H9 (cell line): ENCODE data around the gene NRGN. TPM values are rescaled to one million over a fixed set of nuclear protein-coding genes. Genes with fewer than 3 reads are reported as not detected.

Source experiments
- DNase-seq: peaks from one replicate; pipeline ENCODE4 v3.0.0-alpha.2; 2017
- H2AFZ ChIP-seq: one replicate; pipeline ENCODE4 v1.6.1; 2013; ENCODE audit warnings: mild to moderate bottlenecking, low read length, control low read depth, moderate library complexity
- H2AK5ac ChIP-seq: 2 replicates; pipeline ENCODE4 v1.6.1; 2013; ENCODE audit warnings: low read length, control low read depth, mixed read lengths; ENCODE audit not compliant: insufficient read length
- H2BK120ac ChIP-seq: one replicate; pipeline ENCODE4 v1.6.1; 2013; ENCODE audit warnings: low read depth, mild to moderate bottlenecking, low read length, control low read depth, inconsistent platforms; ENCODE audit not compliant: poor library complexity, severe bottlenecking
- H2BK12ac ChIP-seq: 2 replicates; pipeline ENCODE4 v1.6.1; 2013; ENCODE audit warnings: low read length, control low read depth, mixed read lengths, low read depth; ENCODE audit not compliant: insufficient read length
- H2BK15ac ChIP-seq: 2 replicates; pipeline ENCODE4 v1.6.1; 2013; ENCODE audit warnings: low read depth, low read length, control low read depth
- H2BK20ac ChIP-seq: one replicate; pipeline ENCODE4 v1.6.1; 2013; ENCODE audit warnings: low read depth, mild to moderate bottlenecking, low read length, control low read depth, inconsistent platforms; ENCODE audit not compliant: poor library complexity, severe bottlenecking
- H2BK5ac ChIP-seq: 2 replicates; pipeline ENCODE4 v1.6.1; 2013; ENCODE audit warnings: low read length, control low read depth, mixed read lengths; ENCODE audit not compliant: insufficient read length
- H3K14ac ChIP-seq: 2 replicates; pipeline ENCODE4 v1.6.1; 2013; ENCODE audit warnings: low read length, control low read depth; ENCODE audit not compliant: insufficient read depth
- H3K18ac ChIP-seq: 2 replicates; pipeline ENCODE4 v1.6.1; 2013; ENCODE audit warnings: low read depth, mild to moderate bottlenecking, mixed read lengths, low read length, control low read depth; ENCODE audit not compliant: insufficient read length
- H3K23ac ChIP-seq: 2 replicates; pipeline ENCODE4 v1.6.1; 2013; ENCODE audit warnings: low read length, control low read depth, mixed read lengths, low read depth; ENCODE audit not compliant: insufficient read length
- H3K23me2 ChIP-seq: 2 replicates; pipeline ENCODE4 v1.6.1; 2013; ENCODE audit warnings: low read depth, mild to moderate bottlenecking, mixed read lengths, low read length, control low read depth; ENCODE audit not compliant: insufficient read length, poor library complexity, severe bottlenecking
- H3K27ac ChIP-seq: 2 replicates; pipeline ENCODE4 v1.5.1; 2013; ENCODE audit warnings: low read length, control low read depth, mixed read lengths, low read depth; ENCODE audit not compliant: insufficient read length
- H3K27me3 ChIP-seq: 2 replicates; pipeline ENCODE4 v1.6.1; 2013; ENCODE audit warnings: low read length, control low read depth, inconsistent platforms; ENCODE audit not compliant: insufficient read depth
- H3K4ac ChIP-seq: 2 replicates; pipeline ENCODE4 v1.6.1; 2013; ENCODE audit warnings: low read depth, mild to moderate bottlenecking, control low read depth, inconsistent platforms, low read length, moderate library complexity
- H3K4me1 ChIP-seq: 2 replicates; pipeline ENCODE4 v1.6.1; 2013; ENCODE audit warnings: low read length, control low read depth, inconsistent platforms; ENCODE audit not compliant: insufficient read depth
- H3K4me2 ChIP-seq: 2 replicates; pipeline ENCODE4 v1.6.1; 2013; ENCODE audit warnings: low read length, control low read depth, mixed read lengths; ENCODE audit not compliant: insufficient read length, insufficient read depth
- H3K56ac ChIP-seq: 2 replicates; pipeline ENCODE4 v1.6.1; 2013; ENCODE audit warnings: low read depth, mild to moderate bottlenecking, mixed read lengths, low read length, control low read depth; ENCODE audit not compliant: insufficient read length
- H3K79me1 ChIP-seq: 2 replicates; pipeline ENCODE4 v1.6.1; 2013; ENCODE audit warnings: low read depth, mild to moderate bottlenecking, moderate library complexity, low read length, control low read depth, inconsistent platforms; ENCODE audit not compliant: insufficient read depth, poor library complexity, severe bottlenecking
- H3K79me2 ChIP-seq: 2 replicates; pipeline ENCODE4 v1.6.1; 2013; ENCODE audit warnings: low read length, control low read depth, inconsistent platforms; ENCODE audit not compliant: insufficient read depth
- H3K9ac ChIP-seq: 2 replicates; pipeline ENCODE4 v1.6.1; 2013; ENCODE audit warnings: low read length, control low read depth, mixed read lengths; ENCODE audit not compliant: insufficient read length; ENCODE audit errors: extremely low read depth
- H3K9me3 ChIP-seq: one replicate; pipeline ENCODE4 v1.6.1; 2013; ENCODE audit warnings: low read depth, low read length, inconsistent platforms; ENCODE audit not compliant: control insufficient read depth
- H3T11ph ChIP-seq: one replicate; pipeline ENCODE4 v1.6.1; 2013; ENCODE audit warnings: mild to moderate bottlenecking, low read length, control low read depth, inconsistent platforms
- H4K20me1 ChIP-seq: one replicate; pipeline ENCODE4 v1.6.1; 2013; ENCODE audit not compliant: control insufficient read depth, insufficient read length, insufficient read depth
- H4K5ac ChIP-seq: 2 replicates; pipeline ENCODE4 v1.6.1; 2013; ENCODE audit warnings: low read depth, mild to moderate bottlenecking, mixed read lengths, low read length, control low read depth; ENCODE audit not compliant: insufficient read length
- H4K8ac ChIP-seq: replicated peaks from 2 replicates; pipeline ENCODE4 v1.6.1; 2013; ENCODE audit warnings: low read length, control low read depth, mixed read lengths, low read depth; ENCODE audit not compliant: insufficient read length
- H4K91ac ChIP-seq: 2 replicates; pipeline ENCODE4 v1.6.1; 2013; ENCODE audit warnings: low read depth, mild to moderate bottlenecking, moderate library complexity, mixed read lengths, low read length, control low read depth; ENCODE audit not compliant: insufficient read length
- H3K27ac Mint-ChIP-seq, 3 experiments: 2 replicates in 2 of 3; 3 replicates in 1 of 3; pipeline ENCODE4 v1.8.0; 2020 to 2021; ENCODE audit warnings: mixed read lengths in 3 of 3, mild to moderate bottlenecking in 1 of 3, moderate library complexity in 1 of 3
- H3K27me3 Mint-ChIP-seq: 2 replicates; pipeline ENCODE4 v1.8.0; 2021; ENCODE audit warnings: low read depth, mild to moderate bottlenecking, moderate library complexity, mixed read lengths
- H3K36me3 Mint-ChIP-seq, 3 experiments: 2 replicates in 2 of 3; 3 replicates in 1 of 3; pipeline ENCODE4 v1.8.0; 2020 to 2021; ENCODE audit warnings: low read depth in 3 of 3, mixed read lengths in 3 of 3; ENCODE audit not compliant: insufficient read depth in 1 of 3
- H3K4me1 Mint-ChIP-seq, 2 experiments: 2 replicates each; pipeline ENCODE4 v1.8.0; 2020; ENCODE audit warnings: mixed read lengths in 2 of 2
- H3K4me3 Mint-ChIP-seq, 2 experiments: 2 replicates in 1 of 2; 3 replicates in 1 of 2; pipeline ENCODE4 v1.8.0; 2020 to 2021; ENCODE audit warnings: mild to moderate bottlenecking in 2 of 2, mixed read lengths in 2 of 2, moderate library complexity in 1 of 2
- H3K9me3 Mint-ChIP-seq, 2 experiments: 2 replicates in 1 of 2; 3 replicates in 1 of 2; pipeline ENCODE4 v1.8.0; 2020; ENCODE audit warnings: mild to moderate bottlenecking in 2 of 2, mixed read lengths in 2 of 2, moderate library complexity in 1 of 2
- WGBS: extraction: QIAGEN DNeasy Blood & Tissue Kit; methylation state at CpG from one replicate; pipeline ENCODE4 v1.1.7; 2013; ENCODE audit warnings: missing lambda C conversion rate, low lambda C conversion rate, mixed read lengths; ENCODE audit not compliant: insufficient read length; ENCODE audit errors: extremely low coverage; 5-methylcytosine and 5-hydroxymethylcytosine counted together
- total RNA-seq: library from RNA; stranded (reverse); gene quantifications from 2 replicates; pipeline ENCODE4 v1.2.1, GENCODE V29; 2021
- TF ChIP-seq, protein P1 (sequence below): fragments of 200-600 bp; sonication (generic); conservative IDR thresholded peaks from 3 replicates; pipeline ENCODE4 v1.8.0; 2021; ENCODE audit warnings: antibody characterized with exemption, mild to moderate bottlenecking

NRGN gene
- total RNA-seq, 1 experiment from 2014 or later, result 6.4 TPM

DNA sequence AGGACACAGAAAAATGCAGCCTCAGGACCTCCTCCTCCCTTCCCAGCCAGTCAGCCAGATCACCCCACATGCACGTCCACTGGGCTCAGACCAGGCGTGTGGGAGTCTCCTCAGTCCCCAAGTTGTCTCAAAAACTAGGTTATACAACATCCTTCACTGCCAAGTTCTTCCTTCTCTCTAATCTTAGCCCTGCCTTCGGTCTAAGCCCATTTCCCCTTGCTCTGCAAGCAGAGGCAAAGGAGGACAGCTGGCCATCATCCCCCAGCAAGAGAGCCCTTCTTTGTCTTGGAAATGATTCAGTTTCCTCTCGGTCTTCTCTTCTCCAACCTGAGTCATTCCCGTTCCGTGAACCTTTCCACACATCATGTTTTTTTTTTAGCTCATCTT is 14.0 kb upstream of the NRGN start:
- Histone ChIP-seq H2AFZ (no peak overlapping the region), H3K18ac (no peak overlapping the region), H4K5ac (no peak overlapping the region), H2BK15ac (no peak overlapping the region), H3K27me3 (peaks cover 17% of the 10 kb centered on the region; the same call in 1 of the 2 replicates), H3K27ac (no peak overlapping the region), H4K20me1 (no peaks in the 10 kb centered on the region), H4K91ac (no peak overlapping the region), H3K23ac (no peak overlapping the region), H3K9me3 (no peaks in the 10 kb centered on the region), H2BK120ac (no peak overlapping the region), H3K79me2 (no peaks in the 10 kb centered on the region), H2BK20ac (no peak overlapping the region), H3K56ac (no peak overlapping the region), H3K4ac (no peak overlapping the region), H3K79me1 (no peaks in the 10 kb centered on the region), H3T11ph (no peak overlapping the region), H3K23me2 (no peaks in the 10 kb centered on the region), H3K14ac (peak overlapping the region; percentile 64), H2BK5ac (no peak overlapping the region), H3K4me2 (peak overlapping the region; percentile 30), H2BK12ac (no peak overlapping the region), H3K4me1 (peaks cover 11% of the 10 kb centered on the region), H3K9ac (no peak overlapping the region), H4K8ac (no peak overlapping the region), H2AK5ac (no peak overlapping the region)
- no peaks in the 10 kb centered on the region; a peak in 1 of 7 replicates for H3K36me3 Mint-ChIP-seq
- H3K4me3 Mint-ChIP-seq, result peak overlapping the region; percentile 7 to 27; a peak in 4 of 5 replicates
- H3K4me1 Mint-ChIP-seq, result peaks cover 42 to 47% of the 10 kb centered on the region in 2 experiments
- no peak for DNase-seq
- TF ChIP-seq, protein P1, sequence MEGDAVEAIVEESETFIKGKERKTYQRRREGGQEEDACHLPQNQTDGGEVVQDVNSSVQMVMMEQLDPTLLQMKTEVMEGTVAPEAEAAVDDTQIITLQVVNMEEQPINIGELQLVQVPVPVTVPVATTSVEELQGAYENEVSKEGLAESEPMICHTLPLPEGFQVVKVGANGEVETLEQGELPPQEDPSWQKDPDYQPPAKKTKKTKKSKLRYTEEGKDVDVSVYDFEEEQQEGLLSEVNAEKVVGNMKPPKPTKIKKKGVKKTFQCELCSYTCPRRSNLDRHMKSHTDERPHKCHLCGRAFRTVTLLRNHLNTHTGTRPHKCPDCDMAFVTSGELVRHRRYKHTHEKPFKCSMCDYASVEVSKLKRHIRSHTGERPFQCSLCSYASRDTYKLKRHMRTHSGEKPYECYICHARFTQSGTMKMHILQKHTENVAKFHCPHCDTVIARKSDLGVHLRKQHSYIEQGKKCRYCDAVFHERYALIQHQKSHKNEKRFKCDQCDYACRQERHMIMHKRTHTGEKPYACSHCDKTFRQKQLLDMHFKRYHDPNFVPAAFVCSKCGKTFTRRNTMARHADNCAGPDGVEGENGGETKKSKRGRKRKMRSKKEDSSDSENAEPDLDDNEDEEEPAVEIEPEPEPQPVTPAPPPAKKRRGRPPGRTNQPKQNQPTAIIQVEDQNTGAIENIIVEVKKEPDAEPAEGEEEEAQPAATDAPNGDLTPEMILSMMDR, result no peak
- peak overlapping the region in 2 of 3 experiments; percentile 3 to 37; a peak in 3 of 7 replicates for H3K27ac Mint-ChIP-seq
- no CpG with 5 or more reads among the region's 6 CpGs for WGBS
- no peaks in the 10 kb centered on the region; a peak in 1 of 5 replicates for H3K9me3 Mint-ChIP-seq
- H3K27me3 Mint-ChIP-seq, result peaks cover 52% of the 10 kb centered on the region
